OCI-LY7 (cell line): Measurements from ENCODE around the gene PCYT1A.

Source experiments
- CTCF ChIP-seq: fragments of 200-600 bp; sonication (generic); conservative IDR thresholded peaks from 2 replicates; pipeline ENCODE4 v1.5.1; 2014; ENCODE audit warnings: mild to moderate bottlenecking, antibody characterized with exemption, low read length, moderate library complexity, mixed read lengths
- EZH2phosphoT487 ChIP-seq: fragments of 200-600 bp; sonication (generic); IDR thresholded peaks from 2 replicates; pipeline ENCODE4 v1.6.1; 2018; ENCODE audit warnings: low read depth, borderline replicate concordance, mild to moderate bottlenecking, mixed run types, antibody characterized with exemption, low read length, moderate library complexity, mixed read lengths

- TF ChIP-seq CTCF (no peak), EZH2phosphoT487 (no peak)
These were observed 32.6 kb upstream of the PCYT1A start for GRCh38 chr3:196320137-196320536.
